Measurements from ENCODE around the gene IMMP2L. TPM values are rescaled to one million over a fixed set of nuclear protein-coding genes. Genes with fewer than 3 reads are reported as not detected.

Gene IMMP2L
- total and polyA plus RNA-seq, 2 of the 13 experiments (the other 11 are each of a cell fraction or from before 2014, with no cell fraction given), result 7.8 to 16.9 TPM

- no peak for TF ChIP-seq ZNF318 (CRISPR knock-in tag; IDR thresholded peaks at IDR 0.05)
- TF ChIP-seq KLF9 (CRISPR knock-in tag; IDR thresholded peaks at IDR 0.05; ENCODE audit: low read depth), result no peak
- no peak for TF ChIP-seq NFRKB (IDR thresholded peaks at IDR 0.05)
- no peak for TF ChIP-seq ZNF33B (CRISPR knock-in tag; IDR thresholded peaks at IDR 0.05)
- TF ChIP-seq SP140L (CRISPR knock-in tag; IDR thresholded peaks at IDR 0.05; ENCODE audit: borderline replicate concordance), result no peak
- TF ChIP-seq ZNF605 (CRISPR knock-in tag; IDR thresholded peaks at IDR 0.05), result no peak
- TF ChIP-seq CBX1 (IDR thresholded peaks at IDR 0.05; ENCODE audit: low read depth), result no peak
- TF ChIP-seq ZNF460 (CRISPR knock-in tag; IDR thresholded peaks at IDR 0.05; ENCODE audit: borderline replicate concordance), result no peak
- TF ChIP-seq FUBP1 (CRISPR knock-in tag; IDR thresholded peaks at IDR 0.05; ENCODE audit: borderline replicate concordance), result no peak
- no peak for TF ChIP-seq PRDM15 (CRISPR knock-in tag; IDR thresholded peaks at IDR 0.05)
- TF ChIP-seq BHLHE40 (IDR thresholded peaks at IDR 0.05; ENCODE audit: low read length), result peak; percentile 92
- TF ChIP-seq, protein P1, sequence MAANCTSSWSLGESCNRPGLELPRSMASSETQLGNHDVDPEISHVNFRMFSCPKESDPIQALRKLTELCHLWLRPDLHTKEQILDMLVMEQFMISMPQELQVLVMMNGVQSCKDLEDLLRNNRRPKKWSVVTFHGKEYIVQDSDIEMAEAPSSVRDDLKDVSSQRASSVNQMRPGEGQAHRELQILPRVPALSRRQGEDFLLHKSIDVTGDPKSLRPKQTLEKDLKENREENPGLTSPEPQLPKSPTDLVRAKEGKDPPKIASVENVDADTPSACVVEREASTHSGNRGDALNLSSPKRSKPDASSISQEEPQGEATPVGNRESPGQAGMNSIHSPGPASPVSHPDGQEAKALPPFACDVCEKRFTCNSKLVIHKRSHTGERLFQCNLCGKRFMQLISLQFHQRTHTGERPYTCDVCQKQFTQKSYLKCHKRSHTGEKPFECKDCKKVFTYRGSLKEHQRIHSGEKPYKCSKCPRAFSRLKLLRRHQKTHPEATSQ (CRISPR knock-in tag; IDR thresholded peaks at IDR 0.05; ENCODE audit: borderline replicate concordance), result peak; percentile 86; the same call in 1 of the 2 replicates
- no peak for TF ChIP-seq JARID2 (CRISPR knock-in tag; IDR thresholded peaks at IDR 0.05; ENCODE audit: insufficient replicate concordance)
- TF ChIP-seq ZNF572 (CRISPR knock-in tag; IDR thresholded peaks at IDR 0.05), result no peak
Measured at GRCh38 chr7:110677405-110677804, 884.9 kb downstream of the IMMP2L start (continued).

Data from HepG2 (cell line).